Measurements from ENCODE around the gene IL17D.

Gene IL17D

DNA sequence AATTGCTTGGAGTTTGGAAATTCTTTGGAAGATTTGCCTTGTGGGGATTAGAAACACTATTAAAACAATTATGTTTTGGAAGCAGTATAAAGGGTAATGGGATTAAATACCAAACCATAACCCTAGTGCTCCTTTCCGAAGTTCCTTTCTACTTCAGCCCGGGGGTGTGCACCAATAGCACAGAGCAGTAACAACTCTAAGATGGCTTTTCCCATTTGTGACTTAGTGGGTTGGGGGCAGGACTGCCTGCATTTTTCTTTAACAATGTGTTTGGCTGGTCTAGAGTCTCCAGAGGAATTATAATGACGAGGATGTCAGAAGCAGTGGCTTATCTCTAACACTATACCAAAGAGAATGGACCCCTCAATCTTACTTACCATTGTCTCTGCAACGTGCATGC, 11.9 kb upstream of the IL17D start:
- Histone ChIP-seq H3K27ac (ENCODE audit: low read length) (no peak overlapping the region), H3K4me3 (ENCODE audit: low read depth in 1 of 2, low read length in 2 of 2) (no peak overlapping the region), H3K27me3 (ENCODE audit: low read depth, low read length) (no peaks in the 10 kb centered on the region), H3K9me3 (ENCODE audit: control insufficient read depth in 1 of 2, low read length in 2 of 2) (no peaks in the 10 kb centered on the region), H3K36me3 (ENCODE audit: control insufficient read depth in 1 of 2, insufficient read depth in 2 of 2, low read length in 2 of 2) (peaks cover 7 to 14% of the 10 kb centered on the region in 2 donors), H3K4me1 (ENCODE audit: control insufficient read depth in 1 of 2, insufficient read depth in 2 of 2, low read length in 2 of 2) (no peaks in the 10 kb centered on the region)

DNA sequence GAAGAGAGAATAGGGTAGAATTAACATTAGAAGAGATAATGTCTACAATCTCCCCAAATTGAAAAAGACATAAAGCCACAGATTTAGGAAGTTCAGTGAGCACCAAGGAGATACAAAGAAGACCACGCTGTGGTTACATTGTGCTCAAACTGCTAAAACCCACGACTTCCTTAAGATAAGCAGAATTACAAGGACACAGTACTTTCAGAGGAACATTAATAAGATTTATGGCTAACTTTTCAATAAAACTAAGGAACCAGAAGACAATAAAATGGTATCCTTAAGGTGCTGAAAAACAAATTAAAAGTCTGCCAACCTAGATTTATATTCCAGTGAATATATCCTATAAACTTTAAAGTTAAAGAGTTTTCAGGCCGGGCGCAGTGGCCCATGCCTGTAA, 7.4 kb upstream of the IL17D start:
- Histone ChIP-seq H3K27me3 (ENCODE audit: low read depth, low read length) (no peaks in the 10 kb centered on the region), H3K4me3 (ENCODE audit: low read depth in 1 of 2, low read length in 2 of 2) (no peak overlapping the region), H3K36me3 (ENCODE audit: control insufficient read depth in 1 of 2, insufficient read depth in 2 of 2, low read length in 2 of 2) (peaks cover 7 to 9% of the 10 kb centered on the region in 2 donors), H3K27ac (ENCODE audit: low read length) (no peak overlapping the region), H3K4me1 (ENCODE audit: control insufficient read depth in 1 of 2, insufficient read depth in 2 of 2, low read length in 2 of 2) (no peaks in the 10 kb centered on the region), H3K9me3 (ENCODE audit: control insufficient read depth in 1 of 2, low read length in 2 of 2) (no peaks in the 10 kb centered on the region)

DNA sequence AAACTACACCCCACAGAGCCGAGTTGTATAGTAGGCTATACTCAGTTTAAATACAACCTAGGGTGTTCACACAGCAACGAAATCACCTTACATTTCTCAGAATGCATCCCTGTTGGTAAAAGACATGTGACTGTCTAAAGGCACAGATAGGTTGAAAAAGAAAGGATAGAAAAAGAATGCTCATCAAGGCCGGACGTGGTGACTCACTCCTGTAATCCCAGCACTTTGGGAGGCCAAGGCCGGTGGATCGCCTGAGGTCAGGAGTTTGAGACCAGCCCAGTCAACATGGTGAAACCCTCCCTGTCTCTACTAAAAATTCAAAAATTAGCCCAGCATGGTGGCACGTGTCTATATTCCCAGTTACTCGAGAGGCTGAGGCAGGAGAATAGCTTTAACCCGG, 3.8 kb upstream of the IL17D start:
- Histone ChIP-seq H3K27me3 (ENCODE audit: low read depth, low read length) (no peaks in the 10 kb centered on the region), H3K36me3 (ENCODE audit: control insufficient read depth in 1 of 2, insufficient read depth in 2 of 2, low read length in 2 of 2) (no peaks in the 10 kb centered on the region), H3K9me3 (ENCODE audit: control insufficient read depth in 1 of 2, low read length in 2 of 2) (no peaks in the 10 kb centered on the region), H3K4me1 (ENCODE audit: control insufficient read depth in 1 of 2, insufficient read depth in 2 of 2, low read length in 2 of 2) (peaks cover 0 to 14% of the 10 kb centered on the region in 2 donors), H3K4me3 (ENCODE audit: low read depth in 1 of 2, low read length in 2 of 2) (no peak overlapping the region), H3K27ac (ENCODE audit: low read length) (no peak overlapping the region)

DNA sequence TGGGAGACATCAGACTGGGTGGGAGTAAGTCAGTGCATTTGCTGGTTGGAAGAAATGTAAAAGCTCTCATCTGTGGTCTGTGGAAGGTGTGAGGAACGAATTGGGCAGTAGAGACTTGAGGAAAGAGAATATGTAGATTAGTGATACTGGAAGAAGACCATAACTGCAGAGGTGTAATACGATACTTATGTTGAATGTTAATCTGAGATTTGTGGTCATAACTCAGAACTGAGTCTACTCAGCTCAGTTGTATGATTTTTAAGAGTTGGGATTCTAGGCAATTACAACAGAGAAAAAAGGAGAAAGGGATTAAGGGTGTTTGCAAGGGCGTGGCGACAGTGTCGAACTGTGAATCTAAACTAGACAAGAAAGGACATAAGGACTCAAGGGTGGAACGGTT, 3.2 kb upstream of the IL17D start:
- Histone ChIP-seq H3K9me3 (ENCODE audit: control insufficient read depth in 1 of 2, low read length in 2 of 2) (no peaks in the 10 kb centered on the region), H3K4me3 (ENCODE audit: low read depth in 1 of 2, low read length in 2 of 2) (no peak overlapping the region), H3K4me1 (ENCODE audit: control insufficient read depth in 1 of 2, insufficient read depth in 2 of 2, low read length in 2 of 2) (peaks cover 0 to 15% of the 10 kb centered on the region in 2 donors), H3K36me3 (ENCODE audit: control insufficient read depth in 1 of 2, insufficient read depth in 2 of 2, low read length in 2 of 2) (no peaks in the 10 kb centered on the region), H3K27me3 (ENCODE audit: low read depth, low read length) (no peaks in the 10 kb centered on the region), H3K27ac (ENCODE audit: low read length) (no peak overlapping the region)

DNA sequence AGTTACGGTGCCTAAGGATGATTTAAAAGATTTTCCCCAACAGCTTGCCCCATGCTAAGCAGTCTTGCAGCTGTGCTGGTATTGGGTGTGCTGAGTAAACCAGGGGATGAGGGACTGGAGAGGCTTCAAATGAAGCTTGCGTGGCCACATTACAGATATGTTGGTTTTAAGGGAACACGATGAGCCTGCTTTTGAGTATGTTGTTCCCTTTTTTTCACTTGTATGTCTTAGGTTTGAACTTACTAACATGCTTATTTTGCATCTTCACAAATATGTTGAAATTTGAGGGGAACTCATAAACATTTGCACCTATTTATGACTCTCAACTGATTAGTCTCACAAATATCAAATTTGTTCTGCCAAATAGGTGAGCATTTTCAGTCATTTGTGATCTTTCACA, 2.0 kb upstream of the IL17D start:
- H3K27me3 ChIP-seq (ENCODE audit: low read depth, low read length), result no peaks in the 10 kb centered on the region
- H3K36me3 ChIP-seq (ENCODE audit: control insufficient read depth in 1 of 2, insufficient read depth in 2 of 2, low read length in 2 of 2), result no peaks in the 10 kb centered on the region
- H3K27ac ChIP-seq (ENCODE audit: low read length), result no peak overlapping the region
- no peaks in the 10 kb centered on the region for H3K9me3 ChIP-seq (ENCODE audit: control insufficient read depth in 1 of 2, low read length in 2 of 2)
- no peak overlapping the region for H3K4me3 ChIP-seq (ENCODE audit: low read depth in 1 of 2, low read length in 2 of 2)
- peaks cover 0 to 15% of the 10 kb centered on the region in 2 donors for H3K4me1 ChIP-seq (ENCODE audit: control insufficient read depth in 1 of 2, insufficient read depth in 2 of 2, low read length in 2 of 2)

DNA sequence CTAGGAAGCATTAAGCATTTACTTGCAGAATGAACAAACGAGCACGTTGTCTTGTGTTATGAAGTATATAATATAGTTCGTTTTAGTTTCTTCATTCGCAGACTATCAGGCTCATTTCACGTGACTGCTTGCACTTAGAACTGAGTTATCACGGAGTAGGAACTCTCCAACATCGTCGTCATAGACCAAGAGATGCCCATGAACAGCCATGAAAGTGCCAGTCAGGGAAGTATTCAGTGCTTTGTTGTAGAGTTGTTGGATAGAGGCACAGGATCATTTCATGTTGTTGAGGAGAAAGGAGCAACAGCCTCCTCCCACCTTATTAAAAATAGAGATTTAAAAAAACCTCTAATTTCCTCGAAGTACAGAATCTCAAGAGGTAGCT, 977 bp upstream of the IL17D start:
- Histone ChIP-seq H3K27me3 (ENCODE audit: low read depth, low read length) (no peaks in the 10 kb centered on the region), H3K4me1 (ENCODE audit: control insufficient read depth in 1 of 2, insufficient read depth in 2 of 2, low read length in 2 of 2) (peaks cover 0 to 15% of the 10 kb centered on the region in 2 donors), H3K27ac (ENCODE audit: low read length) (no peak overlapping the region), H3K4me3 (ENCODE audit: low read depth in 1 of 2, low read length in 2 of 2) (peak overlapping the region; percentile 56 to 84), H3K36me3 (ENCODE audit: control insufficient read depth in 1 of 2, insufficient read depth in 2 of 2, low read length in 2 of 2) (no peaks in the 10 kb centered on the region), H3K9me3 (ENCODE audit: control insufficient read depth in 1 of 2, low read length in 2 of 2) (no peaks in the 10 kb centered on the region)

DNA sequence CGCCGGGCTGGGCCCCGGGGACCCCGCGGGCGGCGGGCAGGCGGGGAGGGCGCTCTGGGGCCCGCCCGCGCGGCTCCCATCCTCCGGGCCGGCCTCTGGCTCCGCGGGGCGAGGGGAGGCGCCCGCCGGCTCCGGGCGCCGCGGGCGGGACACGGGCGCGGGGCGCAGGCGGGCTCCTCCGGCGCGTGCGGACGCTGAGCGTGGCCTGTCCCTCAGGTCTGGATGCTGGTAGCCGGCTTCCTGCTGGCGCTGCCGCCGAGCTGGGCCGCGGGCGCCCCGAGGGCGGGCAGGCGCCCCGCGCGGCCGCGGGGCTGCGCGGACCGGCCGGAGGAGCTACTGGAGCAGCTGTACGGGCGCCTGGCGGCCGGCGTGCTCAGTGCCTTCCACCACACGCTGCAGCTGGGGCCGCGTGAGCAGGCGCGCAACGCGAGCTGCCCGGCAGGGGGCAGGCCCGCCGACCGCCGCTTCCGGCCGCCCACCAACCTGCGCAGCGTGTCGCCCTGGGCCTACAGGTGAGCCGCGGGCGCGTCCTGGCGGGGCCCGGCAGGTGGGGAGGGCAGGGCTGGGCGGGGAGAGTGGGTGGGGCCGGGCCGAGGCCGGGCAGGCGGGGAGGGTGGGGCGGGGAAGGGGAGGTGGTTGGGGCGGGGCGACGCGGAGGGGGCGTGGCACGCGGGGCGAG, 420 bp downstream of the IL17D start:
- H3K27ac ChIP-seq (ENCODE audit: low read length), result no peak overlapping the region

DNA sequence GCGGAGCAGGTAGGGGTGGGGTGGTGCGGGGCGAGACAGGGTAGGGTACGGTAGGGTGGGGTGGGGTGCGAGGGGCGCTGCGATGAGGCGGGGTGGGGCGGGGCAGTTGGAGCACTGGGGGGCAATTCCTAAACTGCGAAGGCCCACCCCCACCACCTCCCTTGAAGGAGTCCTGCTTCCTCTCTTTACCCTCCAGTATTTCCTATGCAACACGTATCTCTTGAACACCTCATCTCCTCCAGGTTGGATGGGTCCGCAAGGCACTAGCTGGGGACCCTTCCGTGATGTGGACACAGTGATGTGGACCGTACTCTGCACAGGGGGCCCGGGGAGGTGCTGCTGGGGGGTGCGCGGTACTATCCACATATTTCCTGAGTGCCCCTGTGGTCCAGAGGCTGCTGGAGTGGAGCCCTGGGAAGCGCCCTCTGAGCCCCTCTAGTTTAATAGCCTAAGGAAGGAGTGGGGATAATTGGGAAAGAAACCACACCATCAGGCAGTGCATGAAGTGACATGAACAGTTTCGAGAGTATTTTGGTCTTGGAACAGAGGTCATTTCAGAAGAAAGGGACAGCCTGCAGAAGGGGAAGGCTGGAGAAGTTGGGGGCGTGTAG, 1.1 kb downstream of the IL17D start:
- Histone ChIP-seq H3K27ac (ENCODE audit: low read length) (no peak overlapping the region), H3K36me3 (ENCODE audit: control insufficient read depth in 1 of 2, insufficient read depth in 2 of 2, low read length in 2 of 2) (no peaks in the 10 kb centered on the region), H3K9me3 (ENCODE audit: control insufficient read depth in 1 of 2, low read length in 2 of 2) (no peaks in the 10 kb centered on the region), H3K4me1 (ENCODE audit: control insufficient read depth in 1 of 2, insufficient read depth in 2 of 2, low read length in 2 of 2) (peaks cover 0 to 15% of the 10 kb centered on the region in 2 donors), H3K27me3 (ENCODE audit: low read depth, low read length) (no peaks in the 10 kb centered on the region), H3K4me3 (ENCODE audit: low read depth in 1 of 2, low read length in 2 of 2) (no peak overlapping the region)

More for the DNA sequence above, 420 bp downstream of the IL17D start:
- no peaks in the 10 kb centered on the region for H3K27me3 ChIP-seq (ENCODE audit: low read depth, low read length)
- no peaks in the 10 kb centered on the region for H3K36me3 ChIP-seq (ENCODE audit: control insufficient read depth in 1 of 2, insufficient read depth in 2 of 2, low read length in 2 of 2)
- H3K9me3 ChIP-seq (ENCODE audit: control insufficient read depth in 1 of 2, low read length in 2 of 2), result no peaks in the 10 kb centered on the region
- H3K4me3 ChIP-seq (ENCODE audit: low read depth in 1 of 2, low read length in 2 of 2), result peak overlapping the region in 1 of 2 donors; percentile 24
- peaks cover 0 to 15% of the 10 kb centered on the region in 2 donors for H3K4me1 ChIP-seq (ENCODE audit: control insufficient read depth in 1 of 2, insufficient read depth in 2 of 2, low read length in 2 of 2)

DNA sequence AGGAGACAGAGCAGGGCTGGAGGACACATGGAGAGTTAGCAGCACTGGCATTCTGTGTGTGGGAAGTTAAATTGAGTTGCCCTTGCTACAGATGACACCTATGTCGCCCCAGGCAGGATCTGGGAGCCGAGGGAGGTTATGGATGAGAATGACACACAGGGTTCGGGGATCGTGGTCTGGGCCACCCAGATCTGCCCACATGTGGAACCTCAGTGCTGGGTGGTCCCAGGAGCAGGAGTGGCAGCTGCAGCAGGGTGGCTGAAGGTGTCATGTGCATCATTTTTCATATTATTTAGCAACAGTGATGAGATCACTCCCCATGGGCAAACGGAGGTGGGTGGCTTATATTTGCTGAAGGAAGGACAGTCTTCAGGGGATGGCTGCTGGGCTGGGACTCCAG, 3.2 kb downstream of the IL17D start:
- Histone ChIP-seq H3K27me3 (ENCODE audit: low read depth, low read length) (no peaks in the 10 kb centered on the region), H3K4me3 (ENCODE audit: low read depth in 1 of 2, low read length in 2 of 2) (no peak overlapping the region), H3K9me3 (ENCODE audit: control insufficient read depth in 1 of 2, low read length in 2 of 2) (no peaks in the 10 kb centered on the region), H3K4me1 (ENCODE audit: control insufficient read depth in 1 of 2, insufficient read depth in 2 of 2, low read length in 2 of 2) (peaks cover 0 to 14% of the 10 kb centered on the region in 2 donors), H3K27ac (ENCODE audit: low read length) (no peak overlapping the region), H3K36me3 (ENCODE audit: control insufficient read depth in 1 of 2, insufficient read depth in 2 of 2, low read length in 2 of 2) (no peaks in the 10 kb centered on the region)

DNA sequence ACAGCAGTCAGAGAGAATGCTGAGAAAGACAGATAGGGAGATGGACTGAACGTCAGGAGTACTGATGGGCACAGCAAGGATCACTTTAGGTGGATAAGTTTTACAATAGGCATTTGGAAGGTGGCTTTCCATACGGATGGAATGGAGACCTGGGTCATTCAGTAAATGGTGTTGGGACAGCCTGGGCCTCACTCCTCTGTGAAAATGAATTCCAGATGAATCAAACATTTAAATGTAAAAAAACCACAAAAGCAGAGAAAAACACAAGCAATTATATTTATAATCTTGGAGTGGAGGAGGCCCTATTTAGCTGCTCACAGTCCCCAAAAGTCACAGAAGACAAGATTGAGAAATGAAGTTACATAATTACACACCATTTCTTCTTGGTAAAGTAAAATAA, 4.7 kb downstream of the IL17D start:
- Histone ChIP-seq H3K27ac (ENCODE audit: low read length) (no peak overlapping the region), H3K27me3 (ENCODE audit: low read depth, low read length) (no peaks in the 10 kb centered on the region), H3K4me3 (ENCODE audit: low read depth in 1 of 2, low read length in 2 of 2) (no peak overlapping the region), H3K4me1 (ENCODE audit: control insufficient read depth in 1 of 2, insufficient read depth in 2 of 2, low read length in 2 of 2) (peaks cover 0 to 4% of the 10 kb centered on the region in 2 donors), H3K36me3 (ENCODE audit: control insufficient read depth in 1 of 2, insufficient read depth in 2 of 2, low read length in 2 of 2) (no peaks in the 10 kb centered on the region), H3K9me3 (ENCODE audit: control insufficient read depth in 1 of 2, low read length in 2 of 2) (no peaks in the 10 kb centered on the region)

DNA sequence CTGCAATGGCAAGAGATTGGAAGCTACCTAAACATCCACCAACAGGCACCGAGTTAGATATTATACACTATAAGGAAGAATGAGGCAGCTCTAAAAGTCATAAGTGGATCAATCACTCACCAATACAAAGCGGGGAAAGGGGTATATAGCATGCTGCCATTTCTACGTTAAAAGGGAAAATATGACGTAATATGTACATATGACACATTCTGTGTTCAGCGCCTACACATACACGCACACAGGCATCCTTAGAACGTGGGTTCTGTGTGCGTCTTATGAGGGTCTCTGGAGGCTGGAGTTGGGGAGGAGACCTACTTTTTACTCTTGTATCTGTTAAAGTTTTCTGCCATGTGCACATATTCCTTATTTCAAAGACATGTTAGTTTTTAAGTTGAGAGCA, 5.9 kb downstream of the IL17D start:
- H3K4me1 ChIP-seq (ENCODE audit: control insufficient read depth in 1 of 2, insufficient read depth in 2 of 2, low read length in 2 of 2), result peaks cover 0 to 10% of the 10 kb centered on the region in 2 donors
- H3K27me3 ChIP-seq (ENCODE audit: low read depth, low read length), result no peaks in the 10 kb centered on the region
- H3K36me3 ChIP-seq (ENCODE audit: control insufficient read depth in 1 of 2, insufficient read depth in 2 of 2, low read length in 2 of 2), result peaks cover 0 to 5% of the 10 kb centered on the region in 2 donors
- H3K4me3 ChIP-seq (ENCODE audit: low read depth in 1 of 2, low read length in 2 of 2), result no peak overlapping the region
- H3K27ac ChIP-seq (ENCODE audit: low read length), result peak overlapping the region; percentile 60
- H3K9me3 ChIP-seq (ENCODE audit: control insufficient read depth in 1 of 2, low read length in 2 of 2), result no peaks in the 10 kb centered on the region

DNA sequence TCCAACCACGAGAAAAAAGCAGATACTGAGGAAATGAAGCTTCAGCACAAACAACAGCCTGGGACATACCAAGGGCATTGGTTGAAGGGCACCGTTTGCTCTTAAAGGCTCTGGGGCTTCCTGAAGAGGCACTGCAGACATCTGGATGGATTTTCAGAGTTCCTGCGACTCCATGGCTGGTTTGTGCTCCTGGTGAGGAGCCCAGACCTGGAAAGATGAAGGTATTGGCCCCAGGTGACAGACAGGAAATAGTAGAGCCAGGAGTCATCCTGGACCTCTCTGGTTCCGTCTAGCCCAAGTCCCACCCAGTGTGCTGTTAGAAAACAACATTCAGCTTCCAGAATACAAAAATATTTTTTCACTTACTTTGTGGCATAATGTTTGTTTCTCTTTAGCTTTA, 6.3 kb downstream of the IL17D start:
- H3K27me3 ChIP-seq (ENCODE audit: low read depth, low read length), result no peaks in the 10 kb centered on the region
- H3K27ac ChIP-seq (ENCODE audit: low read length), result peak overlapping the region; percentile 60
- H3K4me3 ChIP-seq (ENCODE audit: low read depth in 1 of 2, low read length in 2 of 2), result no peak overlapping the region
- no peaks in the 10 kb centered on the region for H3K9me3 ChIP-seq (ENCODE audit: control insufficient read depth in 1 of 2, low read length in 2 of 2)
- H3K4me1 ChIP-seq (ENCODE audit: control insufficient read depth in 1 of 2, insufficient read depth in 2 of 2, low read length in 2 of 2), result peaks cover 0 to 11% of the 10 kb centered on the region in 2 donors
- peaks cover 0 to 6% of the 10 kb centered on the region in 2 donors for H3K36me3 ChIP-seq (ENCODE audit: control insufficient read depth in 1 of 2, insufficient read depth in 2 of 2, low read length in 2 of 2)
